Smooth muscle cell (in vitro differentiated cells): ENCODE measurements around the gene EIPR1. TPM values are rescaled to one million over a fixed set of nuclear protein-coding genes. Genes with fewer than 3 reads are reported as not detected.

ENCODE experiments used
- DNase-seq: peaks from one replicate; lab custom pipeline; 2025; ENCODE audit not compliant: unreplicated experiment; lab: John Stamatoyannopoulos, UW
- H2AFZ ChIP-seq: fragments of 200-600 bp; sonication (generic); 2 replicates; pipeline ENCODE4 v1.6.0; 2016; ENCODE audit warnings: antibody characterized with exemption, low read depth, mild to moderate bottlenecking
- H3F3A ChIP-seq: fragments of 200-600 bp; sonication (generic); 2 replicates; pipeline ENCODE4 v1.6.0; 2017; ENCODE audit warnings: antibody characterized with exemption, low read depth
- H3K27ac ChIP-seq: fragments of 200-600 bp; sonication (generic); 2 replicates; pipeline ENCODE4 v1.5.1; 2016; ENCODE audit warnings: low read depth, mild to moderate bottlenecking
- H3K27me3 ChIP-seq: fragments of 200-600 bp; sonication (generic); 2 replicates; pipeline ENCODE4 v1.6.1; 2016; ENCODE audit warnings: low read depth, mild to moderate bottlenecking
- H3K36me3 ChIP-seq: fragments of 200-600 bp; sonication (generic); 2 replicates; pipeline ENCODE4 v1.5.1; 2016; ENCODE audit warnings: low read depth
- H3K4me1 ChIP-seq: fragments of 200-600 bp; sonication (generic); 2 replicates; pipeline ENCODE4 v1.5.1; 2016; ENCODE audit warnings: low read depth
- H3K4me2 ChIP-seq: fragments of 200-600 bp; sonication (generic); 2 replicates; pipeline ENCODE4 v1.6.0; 2016; ENCODE audit warnings: mild to moderate bottlenecking
- H3K4me3 ChIP-seq: fragments of 200-600 bp; sonication (generic); 2 replicates; pipeline ENCODE4 v1.5.1; 2016; ENCODE audit warnings: mild to moderate bottlenecking
- H3K79me2 ChIP-seq: fragments of 200-600 bp; sonication (generic); 2 replicates; pipeline ENCODE4 v1.6.0; 2016; ENCODE audit warnings: low read depth, mild to moderate bottlenecking
- H3K9ac ChIP-seq: fragments of 200-600 bp; sonication (generic); 2 replicates; pipeline ENCODE4 v1.6.0; 2016; ENCODE audit warnings: low read depth
- H3K9me3 ChIP-seq: fragments of 200-600 bp; sonication (generic); replicated peaks from 2 replicates; pipeline ENCODE4 v1.5.1; 2016; ENCODE audit warnings: low read depth
- H4K20me1 ChIP-seq: fragments of 200-600 bp; sonication (generic); 2 replicates; pipeline ENCODE4 v1.6.0; 2016; ENCODE audit warnings: low read depth
- WGBS: methylation state at CpG from one replicate; pipeline ENCODE4 v1.1.7; 2016; ENCODE audit warnings: low lambda C conversion rate; 5-methylcytosine and 5-hydroxymethylcytosine counted together
- polyA plus RNA-seq: library from polyadenylated mRNA; unstranded; fragments of >200 nt; fragmentation: Nextera tagmentation; extraction: Ambion mirVana; gene quantifications from 2 replicates; pipeline ENCODE4 v1.2.1, GENCODE V29; 2016
- total RNA-seq: library from RNA; depleted of rRNA; stranded (reverse); fragments of >200 nt; gene quantifications from 2 replicates; pipeline ENCODE4 v1.2.3, GENCODE V29; 2014
- TF ChIP-seq, protein P1 (sequence below): fragments of 200-600 bp; sonication (generic); IDR thresholded peaks from 2 replicates; pipeline ENCODE4 v1.5.1; 2017; ENCODE audit warnings: borderline replicate concordance, mild to moderate bottlenecking, antibody characterized with exemption; ENCODE audit not compliant: insufficient read depth, poor library complexity, severe bottlenecking

EIPR1 gene
- total and polyA plus RNA-seq, 2 experiments from 2014 or later: 18.5 to 23.1 TPM

DNA sequence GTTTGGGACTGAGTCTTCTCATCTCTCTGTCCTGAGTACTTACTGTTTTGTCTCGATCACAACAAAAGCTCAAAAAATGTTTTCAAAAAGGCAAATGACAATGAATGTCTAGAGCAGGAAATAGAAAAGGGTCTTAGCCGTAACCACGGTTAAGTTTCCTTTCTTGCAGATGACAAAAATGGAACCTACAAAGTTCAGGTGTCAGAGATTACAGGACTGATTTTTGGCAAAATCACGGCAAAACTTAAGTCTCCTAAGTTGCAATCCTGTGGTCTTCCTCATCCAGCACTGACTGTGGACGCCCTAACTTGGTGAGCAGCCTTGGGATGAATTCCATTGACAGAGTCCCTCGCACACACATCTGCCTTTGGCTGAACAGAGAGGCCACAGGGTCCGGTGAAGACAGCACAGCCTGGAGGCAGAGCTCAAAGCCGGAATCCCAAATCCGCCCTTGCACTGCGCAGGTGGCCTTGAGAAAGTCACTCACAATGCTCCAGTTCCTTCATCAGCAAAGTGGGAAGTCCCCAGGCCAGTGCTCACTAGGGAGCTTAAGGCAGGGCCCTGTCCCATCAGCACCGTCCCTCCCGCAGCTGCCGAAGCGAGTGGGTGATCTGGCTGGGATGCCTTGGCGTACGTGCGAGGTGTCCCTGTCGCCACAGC is 55.2 kb downstream of the EIPR1 start:
- 95% methylated on average over 18 of the region's 18 CpGs for WGBS
- Histone ChIP-seq H3K9me3 (no peaks in the 10 kb centered on the region), H3K79me2 (no peaks in the 10 kb centered on the region), H3F3A (no peaks in the 10 kb centered on the region), H2AFZ (no peak overlapping the region), H3K4me2 (no peak overlapping the region), H4K20me1 (peaks cover 32% of the 10 kb centered on the region), H3K27ac (no peak overlapping the region), H3K4me1 (no peaks in the 10 kb centered on the region), H3K36me3 (no peaks in the 10 kb centered on the region), H3K27me3 (no peaks in the 10 kb centered on the region), H3K9ac (no peak overlapping the region), H3K4me3 (no peak overlapping the region)
- no peak for DNase-seq
- TF ChIP-seq, protein P1, sequence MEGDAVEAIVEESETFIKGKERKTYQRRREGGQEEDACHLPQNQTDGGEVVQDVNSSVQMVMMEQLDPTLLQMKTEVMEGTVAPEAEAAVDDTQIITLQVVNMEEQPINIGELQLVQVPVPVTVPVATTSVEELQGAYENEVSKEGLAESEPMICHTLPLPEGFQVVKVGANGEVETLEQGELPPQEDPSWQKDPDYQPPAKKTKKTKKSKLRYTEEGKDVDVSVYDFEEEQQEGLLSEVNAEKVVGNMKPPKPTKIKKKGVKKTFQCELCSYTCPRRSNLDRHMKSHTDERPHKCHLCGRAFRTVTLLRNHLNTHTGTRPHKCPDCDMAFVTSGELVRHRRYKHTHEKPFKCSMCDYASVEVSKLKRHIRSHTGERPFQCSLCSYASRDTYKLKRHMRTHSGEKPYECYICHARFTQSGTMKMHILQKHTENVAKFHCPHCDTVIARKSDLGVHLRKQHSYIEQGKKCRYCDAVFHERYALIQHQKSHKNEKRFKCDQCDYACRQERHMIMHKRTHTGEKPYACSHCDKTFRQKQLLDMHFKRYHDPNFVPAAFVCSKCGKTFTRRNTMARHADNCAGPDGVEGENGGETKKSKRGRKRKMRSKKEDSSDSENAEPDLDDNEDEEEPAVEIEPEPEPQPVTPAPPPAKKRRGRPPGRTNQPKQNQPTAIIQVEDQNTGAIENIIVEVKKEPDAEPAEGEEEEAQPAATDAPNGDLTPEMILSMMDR: no peak

DNA sequence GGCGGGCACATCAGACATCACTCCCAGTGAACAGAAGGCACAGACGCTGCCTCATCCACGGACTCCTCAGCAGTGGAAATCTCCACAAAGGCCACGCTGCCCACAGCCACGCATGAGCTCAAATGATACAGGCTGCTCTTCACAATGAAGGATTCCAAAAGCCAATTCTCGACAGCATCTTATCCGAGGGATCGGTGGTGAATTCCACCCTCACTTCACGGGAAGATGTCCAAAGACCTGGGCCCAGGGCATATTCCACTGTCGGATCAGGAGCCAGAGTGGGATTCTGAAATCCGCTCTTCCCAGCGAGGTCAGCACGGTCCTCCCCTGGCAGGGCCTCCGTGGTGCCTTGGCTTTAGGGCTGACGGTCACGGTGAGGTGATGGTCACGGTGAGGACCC is 55.8 kb downstream of the EIPR1 start:
- H3K27ac ChIP-seq: no peak overlapping the region
- H3K4me1 ChIP-seq: no peaks in the 10 kb centered on the region
- H3K9ac ChIP-seq: no peak overlapping the region
- peaks cover 35% of the 10 kb centered on the region for H4K20me1 ChIP-seq
- H3K4me2 ChIP-seq: no peak overlapping the region
- H3K79me2 ChIP-seq: no peaks in the 10 kb centered on the region
- H3F3A ChIP-seq: no peaks in the 10 kb centered on the region
- H3K4me3 ChIP-seq: no peak overlapping the region
- no peaks in the 10 kb centered on the region for H3K36me3 ChIP-seq
- no peak for DNase-seq
- 97% methylated on average over 17 of the region's 17 CpGs for WGBS
- H2AFZ ChIP-seq: no peak overlapping the region
- TF ChIP-seq, protein P1: no peak
- H3K27me3 ChIP-seq: no peaks in the 10 kb centered on the region
- no peaks in the 10 kb centered on the region for H3K9me3 ChIP-seq

DNA sequence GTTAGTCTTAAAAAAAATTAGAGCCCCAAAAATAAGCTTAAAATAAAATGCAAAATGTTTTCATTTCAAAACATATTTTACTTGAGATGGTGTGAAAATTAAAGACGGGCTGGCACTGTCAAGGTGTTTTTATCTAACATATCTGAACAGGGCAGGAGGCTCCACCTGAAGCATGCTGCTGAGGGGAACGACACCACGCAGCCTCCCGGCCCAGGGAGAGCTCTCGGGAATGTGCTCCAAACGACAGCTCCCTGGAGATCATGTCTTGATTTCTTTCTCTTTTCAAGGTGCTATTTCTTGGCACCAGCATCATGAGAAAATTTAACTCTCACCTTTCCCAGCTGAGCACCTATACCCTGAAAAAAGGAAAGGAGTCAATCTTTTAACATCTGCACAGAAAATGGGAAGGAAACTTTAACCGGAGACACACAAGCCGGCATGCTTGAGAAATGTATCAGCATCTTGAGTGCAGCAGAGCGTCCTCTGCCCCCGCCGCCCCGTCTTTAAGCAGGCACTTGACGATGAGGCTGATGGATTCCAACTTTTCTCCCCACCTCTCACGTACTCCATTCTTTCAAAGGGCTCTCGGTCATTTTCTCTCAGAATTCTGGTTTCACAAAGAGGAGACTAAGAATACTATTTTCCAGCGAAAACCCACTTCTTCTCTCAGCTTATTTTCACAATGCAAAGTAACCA is 56.6 kb downstream of the EIPR1 start:
- TF ChIP-seq, protein P1: no peak
- DNase-seq: no peak
- H3K79me2 ChIP-seq: no peaks in the 10 kb centered on the region
- no peak overlapping the region for H3K9ac ChIP-seq
- no peaks in the 10 kb centered on the region for H3K9me3 ChIP-seq
- H3K4me2 ChIP-seq: no peak overlapping the region
- no peak overlapping the region for H3K4me3 ChIP-seq
- WGBS: 78% methylated on average over 16 of the region's 16 CpGs
- no peaks in the 10 kb centered on the region for H3F3A ChIP-seq
- H3K36me3 ChIP-seq: no peaks in the 10 kb centered on the region
- no peaks in the 10 kb centered on the region for H3K27me3 ChIP-seq
- no peaks in the 10 kb centered on the region for H3K4me1 ChIP-seq
- no peak overlapping the region for H3K27ac ChIP-seq
- no peak overlapping the region for H2AFZ ChIP-seq
- H4K20me1 ChIP-seq: peaks cover 41% of the 10 kb centered on the region
